GM12878 (cell line): ENCODE results near the gene MYO3B. TPM values are rescaled to one million over a fixed set of nuclear protein-coding genes. Genes with fewer than 3 reads are reported as not detected.

ENCODE experiments used
- ATAC-seq: fragments of 200-7000 bp; cut with Tn5 transposase; 3 replicates; pipeline ENCODE4 v1.9.1; 2020; ENCODE audit warnings: mild to moderate bottlenecking, moderate library complexity
- BruUV-seq: library from RNA; stranded (reverse); fragments of 400-500 nt; replicated peaks from 2 replicates; lab custom pipeline; 2021; lab: Mats Ljungman, UMichigan
- CTCF ChIA-PET: fragments of 300-600 bp; sonication (Branson Sonifier 250); formaldehyde crosslinking; extraction: SDS; loops from one replicate; lab custom pipeline; 2021; ENCODE audit warnings: inconsistent platforms; lab: Yijun Ruan, JAX
- POLR2A ChIA-PET: fragments of 350-600 bp; formaldehyde crosslinking; extraction: SDS; loops from one replicate; lab custom pipeline; 2021; ENCODE audit warnings: inconsistent platforms; lab: Charles Lee
- RAD21 ChIA-PET: fragments of 300-600 bp; sonication (Branson Sonifier 250); formaldehyde crosslinking; loops from one replicate; lab custom pipeline; 2023; ENCODE audit warnings: antibody characterized with exemption; ENCODE audit not compliant: unreplicated experiment; lab: Charles Lee
- SMC1A ChIA-PET: fragments of 300-600 bp; sonication (Branson Sonifier 250); formaldehyde crosslinking; loops from one replicate; lab custom pipeline; 2023; ENCODE audit not compliant: unreplicated experiment, uncharacterized antibody; lab: Charles Lee
- DNase-seq: peaks from one replicate; pipeline ENCODE4 v3.0.0-alpha.2; 2011; ENCODE audit warnings: low read depth, low spot score
- FAIRE-seq: peaks from 3 replicates; lab custom pipeline; 2011; peaks lifted over from hg19 to GRCh38; lab: Jason Lieb, UNC
- H2AFZ ChIP-seq: 2 replicates; pipeline ENCODE4 v1.6.0; 2011; ENCODE audit warnings: low read depth, low read length, control low read depth; ENCODE audit not compliant: control insufficient read depth
- H3K27ac ChIP-seq: 2 replicates; pipeline ENCODE4 v1.5.1; 2011; ENCODE audit warnings: control low read depth; ENCODE audit not compliant: control insufficient read depth, insufficient read depth
- H3K27me3 ChIP-seq, 2 experiments: replicated peaks in 1 of 2; 2 replicates each; pipeline versions ENCODE4 v1.6.0 to v1.6.1; 2011; ENCODE audit warnings: low read length in 1 of 2; ENCODE audit not compliant: control insufficient read depth in 2 of 2, insufficient read depth in 2 of 2
- H3K36me3 ChIP-seq, 2 experiments: 2 replicates each; pipeline ENCODE4 v1.5.1; 2011; ENCODE audit warnings: low read length in 1 of 2; ENCODE audit not compliant: control insufficient read depth in 2 of 2, insufficient read depth in 2 of 2
- H3K4me1 ChIP-seq: 2 replicates; pipeline ENCODE4 v1.6.1; 2011; ENCODE audit warnings: mild to moderate bottlenecking, low read length, moderate library complexity, mixed read lengths; ENCODE audit not compliant: control insufficient read depth, insufficient read depth
- H3K4me2 ChIP-seq: 2 replicates; pipeline ENCODE4 v1.6.0; 2011; ENCODE audit warnings: control low read depth; ENCODE audit not compliant: control insufficient read depth, insufficient read depth
- H3K4me3 ChIP-seq: fragments of 200-600 bp; sonication (generic); 2 replicates; pipeline ENCODE4 v1.5.1; 2016
- H3K79me2 ChIP-seq: 2 replicates; pipeline ENCODE4 v1.6.0; 2011; ENCODE audit warnings: low read length; ENCODE audit not compliant: control insufficient read depth, insufficient read depth
- H3K9ac ChIP-seq: 2 replicates; pipeline ENCODE4 v1.8.0; 2011; ENCODE audit warnings: low read length, control low read depth, mixed read lengths; ENCODE audit not compliant: control insufficient read depth, insufficient read depth
- H3K9me3 ChIP-seq: replicated peaks from 3 replicates; pipeline ENCODE4 v1.5.1; 2011; ENCODE audit warnings: mild to moderate bottlenecking, low read length; ENCODE audit not compliant: control insufficient read depth, insufficient read depth
- H4K20me1 ChIP-seq: 2 replicates; pipeline ENCODE4 v1.6.0; 2011; ENCODE audit not compliant: control insufficient read depth, insufficient read depth
- BMI1 ChIP-seq: fragments of 450-650 bp; IDR thresholded peaks from 2 replicates; pipeline ENCODE4 v1.6.1; 2016; ENCODE audit warnings: mild to moderate bottlenecking, moderate library complexity, borderline replicate concordance
- CBFB ChIP-seq: IDR thresholded peaks from 2 replicates; pipeline ENCODE4 v1.6.1; 2016; ENCODE audit warnings: antibody characterized with exemption, low read depth
- ETV6 ChIP-seq, 2 experiments: fragments of 450-650 bp in 1 of 2; IDR thresholded peaks in 1 of 2; conservative IDR thresholded peaks in 1 of 2; 2 replicates each; pipeline ENCODE4 v1.6.1; 2014; ENCODE audit warnings: antibody characterized with exemption in 1 of 2, borderline replicate concordance in 1 of 2, low read depth in 1 of 2, mild to moderate bottlenecking in 1 of 2, moderate library complexity in 1 of 2
- EZH2 ChIP-seq: IDR thresholded peaks from 2 replicates; pipeline ENCODE4 v1.6.1; 2012; ENCODE audit warnings: low read depth, mild to moderate bottlenecking, control low read depth, inconsistent platforms, low read length, borderline replicate concordance; ENCODE audit not compliant: control insufficient read depth
- FOXK2 ChIP-seq: fragments of 450-650 bp; IDR thresholded peaks from 2 replicates; pipeline ENCODE4 v1.6.1; 2017; ENCODE audit warnings: mild to moderate bottlenecking, moderate library complexity
- GABPA ChIP-seq: IDR thresholded peaks from 2 replicates; pipeline ENCODE4 v1.6.1; 2014; ENCODE audit warnings: antibody characterized with exemption, low read depth, mild to moderate bottlenecking, inconsistent platforms
- HDAC6 ChIP-seq: fragments of 200-600 bp; sonication (generic); IDR thresholded peaks from one replicate; pipeline ENCODE4 v1.8.0; 2017; ENCODE audit warnings: antibody characterized with exemption; ENCODE audit not compliant: unreplicated experiment
- NBN ChIP-seq: fragments of 450-650 bp; IDR thresholded peaks from 2 replicates; pipeline ENCODE4 v1.6.1; 2016
- NFIC ChIP-seq: IDR thresholded peaks from 2 replicates; pipeline ENCODE4 v1.6.1; 2012; ENCODE audit warnings: low read depth, mild to moderate bottlenecking, inconsistent platforms, low read length, moderate library complexity
- NFYA ChIP-seq: IDR thresholded peaks from 2 replicates; pipeline ENCODE4 v1.6.1; 2011; ENCODE audit warnings: low read depth, mild to moderate bottlenecking, low read length, improper control_type of control experiment, borderline replicate concordance
- RELA ChIP-seq: fragments of 450-650 bp; IDR thresholded peaks from 2 replicates; pipeline ENCODE4 v1.8.0; 2014; ENCODE audit warnings: borderline replicate concordance; ENCODE audit not compliant: partially characterized antibody
- SMAD1 ChIP-seq: fragments of 450-650 bp; IDR thresholded peaks from 2 replicates; pipeline ENCODE4 v1.6.1; 2018; ENCODE audit warnings: mild to moderate bottlenecking, low read depth; ENCODE audit not compliant: partially characterized antibody
- TCF12 ChIP-seq: IDR thresholded peaks from 2 replicates; pipeline ENCODE4 v1.6.1; 2011; ENCODE audit warnings: low read depth, mild to moderate bottlenecking, low read length
- WRNIP1 ChIP-seq: IDR thresholded peaks from 2 replicates; pipeline ENCODE4 v1.6.1; 2011; ENCODE audit warnings: low read depth, low read length, improper control_type of control experiment, borderline replicate concordance
- ZBTB4 ChIP-seq: fragments of 450-650 bp; formaldehyde crosslinking; IDR thresholded peaks from 2 replicates; pipeline ENCODE4 v1.4.0; 2022; ENCODE audit warnings: mild to moderate bottlenecking, moderate library complexity
- WGBS: methylation state at CpG from one replicate; pipeline ENCODE4 v1.1.6; 2016; ENCODE audit warnings: low lambda C conversion rate; ENCODE audit not compliant: insufficient replicate concordance, insufficient coverage; ENCODE audit errors: missing lambda C conversion rate; 5-methylcytosine and 5-hydroxymethylcytosine counted together
- in situ Hi-C: fragments of 300-500 bp; cut with MboI; formaldehyde crosslinking; loops from 9 replicates; pipeline ENCODE4 v1.14.3; 2018; ENCODE audit warnings: mixed read lengths
- intact Hi-C: fragments of 100-400 bp; cut with micrococcal nuclease; formaldehyde crosslinking; loops from one replicate; pipeline ENCODE4 v1.14.2; 2022; ENCODE audit not compliant: unreplicated experiment
- polyA plus RNA-seq, 11 experiments: library from polyadenylated mRNA; depleted of rRNA in 4 of 11; unstranded in 6 of 11; stranded (reverse) in 5 of 11; fragments of >200 nt; fragmentation: Nextera tagmentation in 4 of 11; fragmentation: Illumina TruSeq in 1 of 11; extraction: Ambion mirVana in 4 of 11; extraction: Trizol in 1 of 11; gene quantifications; 1 replicate in 1 of 11; 2 replicates in 10 of 11; pipeline versions ENCODE4 v1.2.1 to v1.2.3, GENCODE V29; 2011 to 2016; ENCODE audit warnings: inconsistent platforms in 2 of 11, missing spikeins in 2 of 11, low read depth in 1 of 11
- total RNA-seq, 4 experiments: library from RNA; depleted of rRNA in 3 of 4; stranded (reverse); fragments of >200 nt in 3 of 4; fragmentation: Illumina TruSeq in 1 of 4; extraction: Trizol in 1 of 4; gene quantifications; 2 replicates each; pipeline versions ENCODE4 v1.2.1 to v1.2.3, GENCODE V29; 2013 to 2021
- TF ChIP-seq, protein P1 (sequence below): fragments of 450-650 bp; IDR thresholded peaks from 2 replicates; pipeline ENCODE4 v1.6.1; 2017; ENCODE audit warnings: mild to moderate bottlenecking, low read depth, inconsistent platforms; ENCODE audit not compliant: poor library complexity, severe bottlenecking

MYO3B gene
- total and polyA plus RNA-seq, 10 of the 15 experiments (the other 5 are each of a cell fraction or from before 2014, with no cell fraction given): 1.1 to 7.1 (median 2.1) TPM

- ATAC-seq: no peak
- H3K27me3 ChIP-seq: no peaks in the 10 kb centered on the region
- no peak overlapping the region for H3K4me2 ChIP-seq
Measured at GRCh38 chr2:170432823-170433222, 254.9 kb downstream of the MYO3B start.

More at GRCh38 chr2:170432823-170433222, 254.9 kb downstream of the MYO3B start:
- BruUV-seq: no TSS peak
- in situ Hi-C loops: no loop called here
- WGBS: 82% methylated on average over 4 of the region's 4 CpGs
- TF ChIP-seq RELA (no peak), NFYA (no peak), WRNIP1 (no peak), GABPA (no peak), SMAD1 (no peak), BMI1 (no peak), ETV6 (conservative IDR thresholded peaks at IDR 0.05 in 1 of 2, IDR thresholded peaks at IDR 0.05 in 1 of 2; ENCODE audit: borderline replicate concordance in 1 of 2, low read depth in 1 of 2) (no peak), CBFB (no peak), NFIC (no peak), EZH2 (no peak), HDAC6 (no peak), FOXK2 (no peak), ZBTB4 (CRISPR knock-in tag) (no peak), TCF12 (no peak), NBN (no peak)
- TF ChIP-seq, protein P1, sequence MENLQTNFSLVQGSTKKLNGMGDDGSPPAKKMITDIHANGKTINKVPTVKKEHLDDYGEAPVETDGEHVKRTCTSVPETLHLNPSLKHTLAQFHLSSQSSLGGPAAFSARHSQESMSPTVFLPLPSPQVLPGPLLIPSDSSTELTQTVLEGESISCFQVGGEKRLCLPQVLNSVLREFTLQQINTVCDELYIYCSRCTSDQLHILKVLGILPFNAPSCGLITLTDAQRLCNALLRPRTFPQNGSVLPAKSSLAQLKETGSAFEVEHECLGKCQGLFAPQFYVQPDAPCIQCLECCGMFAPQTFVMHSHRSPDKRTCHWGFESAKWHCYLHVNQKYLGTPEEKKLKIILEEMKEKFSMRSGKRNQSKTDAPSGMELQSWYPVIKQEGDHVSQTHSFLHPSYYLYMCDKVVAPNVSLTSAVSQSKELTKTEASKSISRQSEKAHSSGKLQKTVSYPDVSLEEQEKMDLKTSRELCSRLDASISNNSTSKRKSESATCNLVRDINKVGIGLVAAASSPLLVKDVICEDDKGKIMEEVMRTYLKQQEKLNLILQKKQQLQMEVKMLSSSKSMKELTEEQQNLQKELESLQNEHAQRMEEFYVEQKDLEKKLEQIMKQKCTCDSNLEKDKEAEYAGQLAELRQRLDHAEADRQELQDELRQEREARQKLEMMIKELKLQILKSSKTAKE: no peak
- Histone ChIP-seq H3K36me3 (no peaks in the 10 kb centered on the region), H3K9ac (no peak overlapping the region), H3K4me3 (no peak overlapping the region), H3K27ac (no peak overlapping the region), H3K79me2 (no peaks in the 10 kb centered on the region), H4K20me1 (no peaks in the 10 kb centered on the region), H3K9me3 (no peaks in the 10 kb centered on the region), H3K4me1 (peaks cover 6% of the 10 kb centered on the region; the same call in 1 of the 2 replicates), H2AFZ (no peak overlapping the region)
- ChIA-PET CTCF (no interaction called here), SMC1A (interaction anchor here (1.2 kb wide), 1 partner anchor 14 kb away, joined by 4 read pairs; no protein-coding TSS in a partner anchor), RAD21 (no interaction called here), POLR2A (no interaction called here)
- intact Hi-C loops: no loop called here
- DNase-seq (no peak), FAIRE-seq (no peak)
